Suprapubic skin (tissue), 4 donors: ENCODE data around the gene GRB10. TPM values are rescaled to one million over a fixed set of nuclear protein-coding genes. Genes with fewer than 3 reads are reported as not detected.

Experiments
- DNase-seq, 2 donors: peaks; one replicate each; pipeline ENCODE4 v3.0.0-alpha.2; 2019; ENCODE audit warnings: low spot score in 2 of 2
- H3K27ac ChIP-seq: fragments of 200-600 bp; sonication (generic); one replicate; pipeline ENCODE4 v1.5.1; 2019
- H3K27me3 ChIP-seq: fragments of 200-600 bp; sonication (generic); one replicate; pipeline ENCODE4 v1.5.1; 2019
- H3K36me3 ChIP-seq: fragments of 200-600 bp; sonication (generic); one replicate; pipeline ENCODE4 v1.5.1; 2019
- H3K4me1 ChIP-seq: fragments of 200-600 bp; sonication (generic); one replicate; pipeline ENCODE4 v1.5.1; 2019
- H3K4me3 ChIP-seq: fragments of 200-600 bp; sonication (generic); one replicate; pipeline ENCODE4 v1.5.1; 2019; ENCODE audit warnings: mild to moderate bottlenecking
- H3K9me3 ChIP-seq: fragments of 200-600 bp; sonication (generic); one replicate; pipeline ENCODE4 v1.5.1; 2019
- CTCF ChIP-seq, 2 donors: fragments of 200-600 bp in 1 of 2; fragments of 450-650 bp in 1 of 2; sonication (generic) in 1 of 2; IDR thresholded peaks; one replicate each; pipeline ENCODE4 v1.5.1; 2016 to 2019; ENCODE audit warnings: antibody characterized with exemption in 2 of 2, mild to moderate bottlenecking in 1 of 2, moderate library complexity in 1 of 2
- EP300 ChIP-seq: sonication (generic); formaldehyde crosslinking; IDR thresholded peaks from one replicate; pipeline ENCODE4 v1.6.1; 2017; ENCODE audit warnings: antibody characterized with exemption
- POLR2A ChIP-seq, 2 donors: fragments of 450-650 bp; IDR thresholded peaks; one replicate each; pipeline ENCODE4 v1.6.1; 2017; ENCODE audit warnings: antibody characterized with exemption in 2 of 2, mild to moderate bottlenecking in 2 of 2, moderate library complexity in 2 of 2
- POLR2AphosphoS5 ChIP-seq, 3 donors: sonication (generic); formaldehyde crosslinking; IDR thresholded peaks; one replicate each; pipeline ENCODE4 v1.6.1; 2017; ENCODE audit warnings: antibody characterized with exemption in 3 of 3
- WGBS: methylation state at CpG from one replicate; pipeline ENCODE4 v1.1.5; 2018; 5-methylcytosine and 5-hydroxymethylcytosine counted together
- total RNA-seq, 4 donors: library from RNA; depleted of rRNA; stranded (reverse); fragments of >200 nt; gene quantifications; one replicate each; pipeline ENCODE4 v1.1.0, GENCODE V29; 2016

The GRB10 gene
- total RNA-seq, 4 donors from 2014 or later = 7.8 to 56.2 (median 11.5) TPM

DNA sequence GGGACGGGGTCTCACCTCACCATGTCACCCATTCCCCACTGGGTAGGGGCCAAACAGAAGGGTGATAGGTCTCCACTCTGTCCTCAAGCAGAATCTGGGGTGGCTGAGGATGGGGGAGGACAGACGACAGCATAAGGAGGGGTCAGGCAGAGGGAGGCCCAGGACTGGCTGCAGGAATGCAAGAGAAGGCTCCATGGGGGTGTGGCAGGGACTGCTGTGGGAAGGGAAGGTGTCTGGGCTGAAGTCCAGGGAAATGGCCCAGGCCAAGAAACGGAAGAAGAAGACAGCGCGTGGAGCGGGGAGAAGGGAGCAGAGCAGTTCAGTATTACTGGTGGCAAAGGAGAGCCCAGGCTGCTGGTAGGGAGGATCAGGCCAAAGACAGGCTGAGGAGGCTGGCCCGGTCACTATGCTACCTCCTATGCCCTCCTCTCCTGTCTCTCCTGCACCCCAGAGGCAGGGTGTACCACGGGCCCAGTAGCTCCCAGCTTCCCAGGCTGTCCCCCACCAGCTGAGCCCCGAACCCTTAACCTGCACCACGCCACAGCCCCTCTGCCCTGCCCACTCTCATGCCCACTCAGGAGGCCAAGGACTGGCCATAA is 60.9 kb downstream of the GRB10 start:
- H3K36me3 ChIP-seq = no peaks in the 10 kb centered on the region
- no peak overlapping the region for H3K4me3 ChIP-seq
- DNase-seq = no peak
- no peaks in the 10 kb centered on the region for H3K4me1 ChIP-seq
- no peaks in the 10 kb centered on the region for H3K9me3 ChIP-seq
- no peak overlapping the region for H3K27ac ChIP-seq
- TF ChIP-seq POLR2AphosphoS5 (IDR thresholded peaks at IDR 0.05) (no peak), EP300 (no peak), POLR2A (IDR thresholded peaks at IDR 0.05) (no peak), CTCF (IDR thresholded peaks at IDR 0.05) (no peak)
- WGBS = 79% methylated on average over 10 of the region's 10 CpGs
- H3K27me3 ChIP-seq = no peaks in the 10 kb centered on the region

DNA sequence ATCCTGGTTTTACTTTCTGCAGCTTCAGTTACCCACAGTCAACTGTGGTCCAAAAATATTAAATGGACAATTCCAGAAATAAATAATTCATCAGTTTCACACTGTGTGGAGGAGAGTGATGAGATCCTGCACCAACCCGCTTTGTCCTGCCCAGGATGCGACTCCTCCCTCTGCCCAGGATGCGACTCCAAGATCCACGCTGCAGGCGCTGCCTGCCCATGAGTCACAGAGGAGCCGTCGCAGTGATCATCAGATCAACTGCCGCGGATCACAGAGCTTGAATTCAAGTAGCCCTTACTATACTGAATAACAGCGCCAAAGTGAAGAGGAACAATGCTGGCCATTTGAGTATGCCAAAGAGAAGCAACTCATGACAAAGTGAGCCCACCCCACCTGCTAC is 61.5 kb downstream of the GRB10 start:
- Histone ChIP-seq H3K9me3 (no peaks in the 10 kb centered on the region), H3K4me3 (no peak overlapping the region), H3K36me3 (no peaks in the 10 kb centered on the region), H3K27me3 (no peaks in the 10 kb centered on the region), H3K4me1 (no peaks in the 10 kb centered on the region), H3K27ac (no peak overlapping the region)
- WGBS = 74% methylated on average over 10 of the region's 10 CpGs
- no peak for TF ChIP-seq POLR2A (IDR thresholded peaks at IDR 0.05)
- no peak for TF ChIP-seq CTCF (IDR thresholded peaks at IDR 0.05)
- no peak for TF ChIP-seq POLR2AphosphoS5 (IDR thresholded peaks at IDR 0.05)
- no peak for TF ChIP-seq EP300
- DNase-seq = no peak

GRCh38 chr7:50720295-50720694 is 62.4 kb downstream of the GRB10 start:
- TF ChIP-seq POLR2A (IDR thresholded peaks at IDR 0.05) (no peak), POLR2AphosphoS5 (IDR thresholded peaks at IDR 0.05) (no peak), EP300 (no peak), CTCF (IDR thresholded peaks at IDR 0.05) (no peak)

DNA sequence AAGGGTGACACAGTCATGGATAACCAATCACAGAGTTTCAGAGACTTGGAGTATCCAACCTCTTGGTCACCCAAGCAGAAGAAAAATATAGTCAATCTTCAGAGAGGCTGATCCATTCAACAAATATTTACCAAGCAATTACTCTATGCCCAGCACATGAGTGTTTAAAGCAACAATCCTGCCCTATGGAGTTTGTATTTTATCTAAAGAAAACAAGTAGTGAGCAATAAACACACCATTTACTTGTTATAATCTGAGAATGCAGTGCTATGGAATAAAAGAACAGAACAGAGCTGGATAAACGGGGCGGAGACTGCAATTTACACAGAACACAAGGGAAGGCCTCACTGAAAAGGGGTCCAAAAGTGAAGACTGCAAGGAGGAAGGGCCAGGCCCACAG is 63.8 kb downstream of the GRB10 start:
- Histone ChIP-seq H3K36me3 (no peaks in the 10 kb centered on the region), H3K4me1 (no peaks in the 10 kb centered on the region), H3K9me3 (no peaks in the 10 kb centered on the region), H3K27me3 (no peaks in the 10 kb centered on the region), H3K4me3 (no peak overlapping the region), H3K27ac (no peak overlapping the region)
- 92% methylated on average over 2 of the region's 2 CpGs for WGBS
- TF ChIP-seq POLR2A (IDR thresholded peaks at IDR 0.05) (no peak), EP300 (no peak), CTCF (IDR thresholded peaks at IDR 0.05) (no peak), POLR2AphosphoS5 (IDR thresholded peaks at IDR 0.05) (no peak)
- DNase-seq = no peak

More at GRCh38 chr7:50720295-50720694, 62.4 kb downstream of the GRB10 start:
- Histone ChIP-seq H3K27ac (no peak overlapping the region), H3K27me3 (no peaks in the 10 kb centered on the region), H3K36me3 (no peaks in the 10 kb centered on the region), H3K4me1 (no peaks in the 10 kb centered on the region), H3K4me3 (no peak overlapping the region), H3K9me3 (no peaks in the 10 kb centered on the region)
- 90% methylated on average over 7 of the region's 7 CpGs for WGBS
- DNase-seq = no peak

- H3K27ac ChIP-seq = no peak overlapping the region
- WGBS = 81% methylated on average over 6 of the region's 6 CpGs
Measured at GRCh38 chr7:50718311-50718710, 64.4 kb downstream of the GRB10 start.

More at GRCh38 chr7:50718311-50718710, 64.4 kb downstream of the GRB10 start:
- TF ChIP-seq EP300 = no peak
- TF ChIP-seq CTCF (IDR thresholded peaks at IDR 0.05) = no peak
- no peak for TF ChIP-seq POLR2AphosphoS5 (IDR thresholded peaks at IDR 0.05)
- TF ChIP-seq POLR2A (IDR thresholded peaks at IDR 0.05) = no peak
- Histone ChIP-seq H3K4me1 (peaks cover 1% of the 10 kb centered on the region), H3K9me3 (no peaks in the 10 kb centered on the region), H3K4me3 (no peak overlapping the region), H3K36me3 (no peaks in the 10 kb centered on the region), H3K27me3 (no peaks in the 10 kb centered on the region)
- DNase-seq = no peak
